ENCODE results near the gene MAP7D2. TPM values are rescaled to one million over a fixed set of nuclear protein-coding genes. Genes with fewer than 3 reads are reported as not detected.

Gene MAP7D2
- total and polyA plus RNA-seq, 2 of the 13 experiments (the other 11 are each of a cell fraction or from before 2014, with no cell fraction given): 9.6 to 10.5 TPM

DNA sequence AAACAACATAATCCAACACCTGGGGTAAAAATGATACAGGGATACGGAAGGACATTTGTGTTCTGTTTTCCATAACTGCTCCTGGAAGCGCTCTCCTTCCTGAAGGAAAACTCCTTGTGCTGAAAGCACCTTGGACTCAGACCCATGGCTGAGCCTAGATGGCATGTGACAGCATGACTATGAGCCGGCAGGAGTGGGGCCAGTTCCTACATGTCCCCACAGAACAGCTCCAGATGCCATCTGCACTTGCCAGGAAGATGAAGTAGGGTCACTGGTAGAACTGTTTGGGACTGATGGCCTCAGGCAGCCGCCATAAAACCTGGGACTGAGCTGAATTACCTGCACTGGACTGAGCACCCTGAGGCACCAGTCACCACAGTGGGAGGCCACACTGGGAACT lies 69.8 kb downstream of the MAP7D2 start:
- TF ChIP-seq RBFOX2 (IDR thresholded peaks at IDR 0.05; ENCODE audit: low read depth, low read length): no peak
- TF ChIP-seq KDM2A (CRISPR knock-in tag; IDR thresholded peaks at IDR 0.05; ENCODE audit: borderline replicate concordance, low read depth): no peak
- TF ChIP-seq JDP2 (CRISPR knock-in tag; IDR thresholded peaks at IDR 0.05; ENCODE audit: borderline replicate concordance): no peak
- no peak for TF ChIP-seq ZNF550 (CRISPR knock-in tag; IDR thresholded peaks at IDR 0.05; ENCODE audit: borderline replicate concordance)
- TF ChIP-seq U2AF2 (IDR thresholded peaks at IDR 0.05; ENCODE audit: low read depth, low read length): no peak
- no peak for TF ChIP-seq ZNF557 (CRISPR knock-in tag; IDR thresholded peaks at IDR 0.05)
- TF ChIP-seq RNF2 (conservative IDR thresholded peaks at IDR 0.05; ENCODE audit: low read depth): no peak
- no peak for TF ChIP-seq MIER3 (CRISPR knock-in tag; IDR thresholded peaks at IDR 0.05; ENCODE audit: borderline replicate concordance)
- no peak for TF ChIP-seq ZNF556 (CRISPR knock-in tag; IDR thresholded peaks at IDR 0.05; ENCODE audit: borderline replicate concordance)
- TF ChIP-seq ZFY (CRISPR knock-in tag; IDR thresholded peaks at IDR 0.05): no peak
- no peak for TF ChIP-seq IRX3 (CRISPR knock-in tag; IDR thresholded peaks at IDR 0.05; ENCODE audit: borderline replicate concordance, low read depth)
- CTCF ChIA-PET (ENCODE audit: low intra/inter-chr PET ratio, low total read pairs): no interaction called here
- H3K36me3 ChIP-seq (replicated peaks in 1 of 2; ENCODE audit: control insufficient read depth in 1 of 2, insufficient read depth in 2 of 2, low read length in 2 of 2): no peaks in the 10 kb centered on the region; a peak in 1 of 5 replicates
- no peaks in the 10 kb centered on the region for H3K27me3 ChIP-seq (ENCODE audit: control insufficient read depth in 1 of 2, insufficient read depth in 2 of 2, low read length in 2 of 2)
- in situ Hi-C loops (cut with HindIII; ENCODE audit: extremely low pct_ligation_motif_present, low pct_unique_long_range_greater_than_20kb): no loop called here
- no peak overlapping the region for H3K27ac ChIP-seq (ENCODE audit: extremely low read length, insufficient read depth, low read length)
- no peaks in the 10 kb centered on the region for H4K20me1 ChIP-seq (ENCODE audit: insufficient read depth, low read length)
- H3K9ac ChIP-seq (ENCODE audit: insufficient read depth, low read depth, low read length): no peak overlapping the region
- H3K79me2 ChIP-seq (ENCODE audit: insufficient read depth, low read length): no peaks in the 10 kb centered on the region
- no peak for FAIRE-seq
- H3K4me1 ChIP-seq (ENCODE audit: insufficient read depth, low read length): no peaks in the 10 kb centered on the region
- H2AFZ ChIP-seq (ENCODE audit: low read length): no peak overlapping the region
- no peak overlapping the region for H3K4me3 ChIP-seq (replicated peaks in 1 of 3; ENCODE audit: insufficient read depth in 1 of 3, low read depth in 2 of 3, low read length in 3 of 3)
- no peak for DNase-seq (ENCODE audit: low spot score)
- WGBS (ENCODE audit: low lambda C conversion rate): 90% methylated on average over 2 of the region's 4 CpGs
- intact Hi-C loops (cut with micrococcal nuclease; ENCODE audit: unreplicated experiment): no loop called here
- H3K9me3 ChIP-seq (ENCODE audit: low read length): no peaks in the 10 kb centered on the region
- no peak for ATAC-seq
- no TSS peak for BruUV-seq (replicated peaks)
- no peak overlapping the region for H3K4me2 ChIP-seq (ENCODE audit: low read depth, low read length)
- POLR2A ChIA-PET: no interaction called here

DNA sequence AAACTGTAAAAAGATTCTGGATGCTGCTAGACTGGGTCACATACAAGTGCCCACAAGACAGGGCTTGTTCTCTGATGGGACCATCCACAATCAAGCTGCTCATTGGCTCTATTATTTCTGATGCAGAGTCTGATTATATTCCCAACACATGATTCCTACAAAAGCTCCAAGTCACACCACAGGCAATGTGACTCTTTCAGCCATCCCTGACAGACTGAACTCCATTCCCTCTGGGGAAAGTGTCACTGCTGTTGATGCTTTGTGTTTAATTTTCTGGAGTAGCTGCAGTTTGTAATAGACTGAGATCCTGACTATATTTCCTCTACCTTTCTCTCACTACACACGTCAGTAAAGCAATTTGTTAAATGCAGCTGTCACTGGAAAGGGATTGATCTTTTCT lies 70.5 kb downstream of the MAP7D2 start:
- H3K27me3 ChIP-seq (ENCODE audit: control insufficient read depth in 1 of 2, insufficient read depth in 2 of 2, low read length in 2 of 2): no peaks in the 10 kb centered on the region
- H3K9ac ChIP-seq (ENCODE audit: insufficient read depth, low read depth, low read length): no peak overlapping the region
- H3K4me1 ChIP-seq (ENCODE audit: insufficient read depth, low read length): no peaks in the 10 kb centered on the region
- H3K9me3 ChIP-seq (ENCODE audit: low read length): no peaks in the 10 kb centered on the region
- CTCF ChIA-PET (ENCODE audit: low intra/inter-chr PET ratio, low total read pairs): no interaction called here
- intact Hi-C loops (cut with micrococcal nuclease; ENCODE audit: unreplicated experiment): no loop called here
- no peak overlapping the region for H2AFZ ChIP-seq (ENCODE audit: low read length)
- ATAC-seq: no peak
- WGBS (ENCODE audit: low lambda C conversion rate): 93% methylated on average over 1 of the region's 1 CpG
- no peaks in the 10 kb centered on the region for H3K79me2 ChIP-seq (ENCODE audit: insufficient read depth, low read length)
- no peak for FAIRE-seq
- no peak for DNase-seq (ENCODE audit: low spot score)
- no peak overlapping the region for H3K4me2 ChIP-seq (ENCODE audit: low read depth, low read length)
- no peak overlapping the region for H3K27ac ChIP-seq (ENCODE audit: extremely low read length, insufficient read depth, low read length)
- no TSS peak for BruUV-seq (replicated peaks)
- peaks cover 0 to 1% of the 10 kb centered on the region in 2 experiments; a peak in 1 of 5 replicates for H3K36me3 ChIP-seq (replicated peaks in 1 of 2; ENCODE audit: control insufficient read depth in 1 of 2, insufficient read depth in 2 of 2, low read length in 2 of 2)
- in situ Hi-C loops (cut with HindIII; ENCODE audit: extremely low pct_ligation_motif_present, low pct_unique_long_range_greater_than_20kb): no loop called here
- POLR2A ChIA-PET: no interaction called here
- no peak overlapping the region for H3K4me3 ChIP-seq (replicated peaks in 1 of 3; ENCODE audit: insufficient read depth in 1 of 3, low read depth in 2 of 3, low read length in 3 of 3)
- no peaks in the 10 kb centered on the region for H4K20me1 ChIP-seq (ENCODE audit: insufficient read depth, low read length)
- TF ChIP-seq, protein P1, sequence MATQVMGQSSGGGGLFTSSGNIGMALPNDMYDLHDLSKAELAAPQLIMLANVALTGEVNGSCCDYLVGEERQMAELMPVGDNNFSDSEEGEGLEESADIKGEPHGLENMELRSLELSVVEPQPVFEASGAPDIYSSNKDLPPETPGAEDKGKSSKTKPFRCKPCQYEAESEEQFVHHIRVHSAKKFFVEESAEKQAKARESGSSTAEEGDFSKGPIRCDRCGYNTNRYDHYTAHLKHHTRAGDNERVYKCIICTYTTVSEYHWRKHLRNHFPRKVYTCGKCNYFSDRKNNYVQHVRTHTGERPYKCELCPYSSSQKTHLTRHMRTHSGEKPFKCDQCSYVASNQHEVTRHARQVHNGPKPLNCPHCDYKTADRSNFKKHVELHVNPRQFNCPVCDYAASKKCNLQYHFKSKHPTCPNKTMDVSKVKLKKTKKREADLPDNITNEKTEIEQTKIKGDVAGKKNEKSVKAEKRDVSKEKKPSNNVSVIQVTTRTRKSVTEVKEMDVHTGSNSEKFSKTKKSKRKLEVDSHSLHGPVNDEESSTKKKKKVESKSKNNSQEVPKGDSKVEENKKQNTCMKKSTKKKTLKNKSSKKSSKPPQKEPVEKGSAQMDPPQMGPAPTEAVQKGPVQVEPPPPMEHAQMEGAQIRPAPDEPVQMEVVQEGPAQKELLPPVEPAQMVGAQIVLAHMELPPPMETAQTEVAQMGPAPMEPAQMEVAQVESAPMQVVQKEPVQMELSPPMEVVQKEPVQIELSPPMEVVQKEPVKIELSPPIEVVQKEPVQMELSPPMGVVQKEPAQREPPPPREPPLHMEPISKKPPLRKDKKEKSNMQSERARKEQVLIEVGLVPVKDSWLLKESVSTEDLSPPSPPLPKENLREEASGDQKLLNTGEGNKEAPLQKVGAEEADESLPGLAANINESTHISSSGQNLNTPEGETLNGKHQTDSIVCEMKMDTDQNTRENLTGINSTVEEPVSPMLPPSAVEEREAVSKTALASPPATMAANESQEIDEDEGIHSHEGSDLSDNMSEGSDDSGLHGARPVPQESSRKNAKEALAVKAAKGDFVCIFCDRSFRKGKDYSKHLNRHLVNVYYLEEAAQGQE (IDR thresholded peaks at IDR 0.05; ENCODE audit: borderline replicate concordance in 1 of 2, low read depth in 1 of 2, low read length in 2 of 2): no peak
- TF ChIP-seq, protein P2, sequence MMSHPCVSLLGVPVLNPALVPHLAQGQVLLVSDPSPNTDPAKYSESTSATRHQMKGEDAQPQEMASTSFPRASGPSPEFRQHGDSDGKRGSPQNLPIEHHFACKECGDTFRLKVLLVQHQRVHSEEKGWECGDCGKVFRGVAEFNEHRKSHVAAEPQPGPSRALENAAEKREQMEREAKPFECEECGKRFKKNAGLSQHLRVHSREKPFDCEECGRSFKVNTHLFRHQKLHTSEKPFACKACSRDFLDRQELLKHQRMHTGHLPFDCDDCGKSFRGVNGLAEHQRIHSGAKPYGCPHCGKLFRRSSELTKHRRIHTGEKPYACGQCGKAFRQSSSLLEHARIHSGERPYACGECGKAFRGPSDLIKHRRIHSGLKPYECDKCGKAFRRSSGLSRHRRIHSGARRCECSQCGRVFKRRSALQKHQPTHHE (CRISPR knock-in tag; IDR thresholded peaks at IDR 0.05; ENCODE audit: borderline replicate concordance): no peak
- TF ChIP-seq ZNF207 (IDR thresholded peaks at IDR 0.05; ENCODE audit: borderline replicate concordance): no peak
- TF ChIP-seq PLRG1 (conservative IDR thresholded peaks at IDR 0.05): no peak
- TF ChIP-seq SMYD3 (CRISPR knock-in tag; IDR thresholded peaks at IDR 0.05): no peak
- TF ChIP-seq PHF20 (CRISPR knock-in tag; IDR thresholded peaks at IDR 0.05): no peak

Data from HepG2 (cell line).